HG02885 (cell line): ENCODE data around the gene UNC79.
"Not testable (repeated sequence)": the region's sequence is repeated elsewhere in the genome, so short reads cannot be mapped to it uniquely, and the experiment has no call there.

Experiments
- ATAC-seq: cut with Tn5 transposase; IDR thresholded peaks from one replicate; pipeline ENCODE4 v1.9.1; 2021; ENCODE audit warnings: mild to moderate bottlenecking; ENCODE audit not compliant: unreplicated experiment, poor library complexity

The UNC79 gene

GRCh38 chr14:93430315-93431035 is at the start of gene UNC79:
TSS of gene UNC79 (plus strand) at chr14:93430939. CDS start at chr14:93431030, 91 bp downstream.
- ATAC-seq = no peak

GRCh38 chr14:93381644-93382043 is 49.1 kb upstream of the UNC79 start:
- ATAC-seq = peak; percentile 69

- ATAC-seq = not testable (repeated sequence)
Observed at GRCh38 chr14:93384256-93384655, 46.5 kb upstream of the UNC79 start.

- ATAC-seq = no peak
Observed at GRCh38 chr14:93395231-93395630, 35.5 kb upstream of the UNC79 start.

GRCh38 chr14:93396456-93396855 is 34.3 kb upstream of the UNC79 start:
- no peak for ATAC-seq

GRCh38 chr14:93398491-93398890 is 32.2 kb upstream of the UNC79 start:
- no peak for ATAC-seq

GRCh38 chr14:93402951-93403350 is 27.8 kb upstream of the UNC79 start:
- no peak for ATAC-seq

GRCh38 chr14:93410021-93410420 is 20.7 kb upstream of the UNC79 start:
- no peak for ATAC-seq

GRCh38 chr14:93410893-93411292 is 19.8 kb upstream of the UNC79 start:
- ATAC-seq = no peak

- not testable (repeated sequence) for ATAC-seq
Observed at GRCh38 chr14:93425136-93425535, 5.6 kb upstream of the UNC79 start.

GRCh38 chr14:93426750-93427149 is 4.0 kb upstream of the UNC79 start:
- ATAC-seq = no peak

GRCh38 chr14:93431036-93431670 is 414 bp downstream of the UNC79 start:
- no peak for ATAC-seq

GRCh38 chr14:93454224-93454623 is 23.5 kb downstream of the UNC79 start:
- no peak for ATAC-seq

- ATAC-seq = no peak
Observed at GRCh38 chr14:93456356-93456755, 25.6 kb downstream of the UNC79 start.

GRCh38 chr14:93458234-93458633 is 27.5 kb downstream of the UNC79 start:
- ATAC-seq = no peak

- ATAC-seq = no peak
Observed at GRCh38 chr14:93462479-93462878, 31.7 kb downstream of the UNC79 start.

- ATAC-seq = no peak
Observed at GRCh38 chr14:93464271-93464670, 33.5 kb downstream of the UNC79 start.

GRCh38 chr14:93475471-93475870 is 44.7 kb downstream of the UNC79 start:
- ATAC-seq = no peak

GRCh38 chr14:93476305-93476704 is 45.6 kb downstream of the UNC79 start:
- ATAC-seq = no peak

- ATAC-seq = not testable (repeated sequence)
Observed at GRCh38 chr14:93479074-93479473, 48.3 kb downstream of the UNC79 start.

- no peak for ATAC-seq
Observed at GRCh38 chr14:93480867-93481266, 50.1 kb downstream of the UNC79 start.

GRCh38 chr14:93481758-93482157 is 51.0 kb downstream of the UNC79 start:
- ATAC-seq = no peak
